CD4-positive, alpha-beta T cell treated with Interleukin-4 for 4 hours (primary cell): ENCODE results near the gene TYW1B.
"Not testable (repeated sequence)": the region's sequence is repeated elsewhere in the genome, so short reads cannot be mapped to it uniquely, and the experiment has no call there.

Source experiments
- DNase-seq: peaks from one replicate; pipeline ENCODE4 v3.0.0-alpha.2; 2020

TYW1B gene

DNA sequence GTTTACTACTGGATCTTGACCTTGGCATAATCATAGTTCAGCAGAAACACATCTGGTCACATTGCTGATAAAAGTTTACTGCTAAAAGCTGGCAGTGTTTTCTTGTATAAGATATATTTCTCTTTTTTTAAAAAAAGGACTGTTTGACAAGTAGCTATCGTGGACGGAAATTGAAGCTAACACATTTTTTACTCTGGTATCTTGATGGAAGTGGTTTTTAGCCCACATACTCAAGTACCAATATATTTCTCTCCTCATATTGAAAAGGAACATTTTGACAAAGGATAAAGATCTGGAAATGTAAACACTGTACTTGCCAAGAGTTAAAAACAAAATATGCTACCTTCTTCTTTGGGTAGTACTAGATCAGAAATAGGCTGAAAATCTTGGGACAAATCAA is 137.8 kb downstream of the TYW1B start:
- not testable (repeated sequence) for DNase-seq

GRCh38 chr7:72689344-72689743 is 138.7 kb downstream of the TYW1B start:
- not testable (repeated sequence) for DNase-seq

- not testable (repeated sequence) for DNase-seq
These were observed 146.8 kb downstream of the TYW1B start for GRCh38 chr7:72681211-72681610.

DNA sequence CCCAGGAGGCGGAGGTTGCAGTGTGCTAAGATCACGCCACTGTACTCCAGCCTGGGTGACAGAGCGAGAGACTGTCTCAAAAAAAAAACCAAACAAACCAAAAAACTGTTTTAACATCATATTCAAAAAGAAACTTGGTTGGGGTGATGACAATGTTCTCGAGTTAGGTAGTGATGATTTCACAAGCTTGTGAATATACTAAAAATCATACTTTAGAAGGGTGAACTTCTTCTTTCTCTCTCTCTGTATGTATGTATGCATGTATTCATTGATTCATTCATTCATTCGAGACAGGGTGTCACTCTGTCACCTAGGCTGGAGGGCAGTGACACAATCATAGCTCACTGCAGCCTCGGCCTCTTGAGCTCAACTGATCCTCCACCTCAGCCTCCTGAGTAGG is 151.1 kb downstream of the TYW1B start:
- DNase-seq: not testable (repeated sequence)

GRCh38 chr7:72676086-72676690 is 151.8 kb downstream of the TYW1B start:
- not testable (repeated sequence) for DNase-seq

DNA sequence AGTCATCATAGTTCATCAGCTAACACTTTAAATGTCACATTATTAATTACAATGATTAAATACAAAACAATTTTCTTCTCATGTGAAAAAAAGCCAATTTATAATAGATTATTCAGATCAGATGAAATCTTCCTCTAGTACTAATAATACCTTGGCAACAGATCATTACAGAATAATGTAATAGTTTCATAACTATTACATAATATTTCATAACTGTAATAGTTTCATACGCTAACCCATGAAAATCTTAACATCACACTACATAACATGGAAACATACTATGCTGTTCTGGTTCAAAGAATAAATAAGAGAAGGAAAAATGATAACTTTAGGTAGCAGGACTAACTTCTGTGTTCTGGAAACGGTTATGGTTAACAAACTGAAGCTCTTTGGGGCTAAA is 152.3 kb downstream of the TYW1B start:
- DNase-seq: not testable (repeated sequence)

DNA sequence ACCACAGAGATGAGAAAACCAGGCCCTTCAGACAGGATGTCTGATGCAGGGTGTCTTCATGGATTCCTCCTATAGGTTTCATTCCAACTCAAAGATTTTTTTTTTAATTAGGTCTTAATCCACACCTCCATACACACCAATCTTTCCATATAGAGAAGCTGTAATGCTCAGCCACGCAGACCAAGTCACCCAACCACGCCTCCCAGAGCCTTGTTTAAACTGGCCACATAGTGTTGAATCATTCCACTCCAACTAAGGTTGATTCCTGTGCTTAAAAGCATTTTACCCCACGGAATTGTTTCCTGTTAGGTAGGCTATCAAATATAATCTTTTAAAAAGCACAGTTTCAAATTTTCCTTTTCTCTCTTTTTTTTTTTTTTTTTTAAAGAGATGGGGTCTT is 153.6 kb downstream of the TYW1B start:
- DNase-seq: no peak

GRCh38 chr7:72670850-72671249 is 157.2 kb downstream of the TYW1B start:
- DNase-seq: not testable (repeated sequence)

DNA sequence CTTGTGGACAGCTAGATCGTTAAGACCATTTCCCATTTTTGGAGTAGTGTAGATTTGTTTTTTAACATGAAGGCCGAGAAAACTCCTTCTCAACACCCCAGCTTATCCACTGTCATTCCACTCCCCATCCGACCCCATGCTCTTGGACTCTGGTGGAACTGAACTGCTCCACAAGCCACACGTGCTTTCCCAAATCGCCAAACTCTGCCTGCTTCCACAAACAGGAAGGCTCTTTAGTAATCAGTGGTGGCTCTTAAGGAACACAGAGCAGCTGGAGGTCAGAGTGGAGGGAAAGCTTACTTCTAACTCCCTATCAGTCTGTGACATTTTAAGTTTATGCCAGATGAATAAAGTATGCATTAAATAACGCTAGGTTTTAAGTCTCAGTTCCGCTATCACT is 159.6 kb downstream of the TYW1B start:
- DNase-seq: not testable (repeated sequence)

DNA sequence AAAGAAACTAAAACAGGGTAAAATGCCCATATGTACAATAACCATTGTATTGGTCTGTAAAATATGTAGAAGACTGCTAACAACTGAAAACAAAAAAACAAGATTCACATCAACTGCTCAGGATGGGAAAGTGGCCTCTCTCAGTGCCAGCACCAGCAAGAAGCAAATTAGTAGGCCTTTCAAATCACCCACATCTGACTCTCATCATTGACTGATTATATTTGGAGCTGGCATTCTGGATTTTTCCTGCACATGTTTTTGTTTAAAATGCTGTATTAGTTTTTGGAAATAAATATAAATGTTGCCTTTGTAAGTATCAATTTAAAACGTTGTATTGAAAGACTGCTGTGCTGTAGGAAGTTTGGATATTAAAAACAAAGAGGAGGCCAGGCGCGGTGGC is 161.0 kb downstream of the TYW1B start:
- not testable (repeated sequence) for DNase-seq

DNA sequence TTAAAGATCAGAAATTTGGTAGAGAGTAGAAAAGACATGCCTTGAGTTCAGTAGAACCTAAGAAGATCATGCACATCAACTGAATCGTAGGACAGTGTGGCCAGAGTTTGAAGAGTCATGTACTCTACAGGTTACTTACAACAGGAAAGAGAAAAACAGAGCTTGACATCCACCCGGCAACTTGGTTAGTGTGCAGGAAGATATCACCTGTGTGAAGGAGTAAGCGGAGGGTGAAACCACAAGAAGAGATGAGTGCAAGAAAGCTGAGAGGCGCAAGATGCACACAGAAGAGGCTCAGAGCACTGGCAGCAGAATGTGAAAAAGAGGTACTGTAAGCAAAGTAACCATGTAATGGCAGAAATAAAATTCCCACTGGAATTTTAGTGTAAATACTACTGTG is 179.4 kb downstream of the TYW1B start:
- DNase-seq: not testable (repeated sequence)

DNA sequence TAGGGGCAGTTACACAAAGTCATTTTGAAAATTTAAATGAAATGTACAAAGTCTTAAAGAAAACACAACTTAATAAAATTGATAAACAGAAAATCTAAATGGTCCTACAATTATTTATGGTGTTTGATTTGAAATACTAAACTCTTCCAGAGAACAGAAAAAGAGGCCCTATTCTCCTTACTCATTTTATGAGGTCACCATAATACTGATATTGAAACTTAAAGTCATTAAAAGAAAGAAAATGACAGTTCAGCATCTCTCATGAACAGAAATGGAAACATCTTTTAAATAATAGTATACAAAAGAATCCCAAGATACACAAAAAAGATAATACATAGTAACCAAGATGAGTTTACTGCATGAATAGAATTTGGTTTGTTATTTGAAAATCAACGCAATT is 184.3 kb downstream of the TYW1B start:
- not testable (repeated sequence) for DNase-seq

- DNase-seq: not testable (repeated sequence)
These were observed 186.3 kb downstream of the TYW1B start for GRCh38 chr7:72641485-72642248.

DNA sequence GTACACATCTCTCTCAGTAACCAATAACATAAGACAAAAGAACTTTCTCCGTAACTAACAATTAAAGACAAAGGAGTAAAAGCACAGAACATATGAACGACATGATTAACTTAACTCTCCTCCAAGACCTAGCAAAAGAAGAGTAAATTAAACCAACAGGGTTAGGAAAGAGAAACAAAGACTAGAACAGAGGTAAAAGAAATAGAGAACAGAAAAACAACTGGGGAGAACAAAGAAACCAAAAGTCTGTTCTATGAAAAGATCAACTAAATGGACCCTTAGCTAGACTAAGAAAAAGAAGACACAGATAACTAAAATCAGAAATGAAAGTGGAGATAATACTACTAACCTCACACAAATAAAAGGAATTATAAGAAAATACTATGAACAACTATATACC is 187.3 kb downstream of the TYW1B start:
- DNase-seq: not testable (repeated sequence)

GRCh38 chr7:72635273-72635908 is 192.6 kb downstream of the TYW1B start:
- not testable (repeated sequence) for DNase-seq

GRCh38 chr7:72632765-72633292 is 195.2 kb downstream of the TYW1B start:
- DNase-seq: not testable (repeated sequence)

- not testable (repeated sequence) for DNase-seq
These were observed 199.6 kb downstream of the TYW1B start for GRCh38 chr7:72628375-72628774.

DNA sequence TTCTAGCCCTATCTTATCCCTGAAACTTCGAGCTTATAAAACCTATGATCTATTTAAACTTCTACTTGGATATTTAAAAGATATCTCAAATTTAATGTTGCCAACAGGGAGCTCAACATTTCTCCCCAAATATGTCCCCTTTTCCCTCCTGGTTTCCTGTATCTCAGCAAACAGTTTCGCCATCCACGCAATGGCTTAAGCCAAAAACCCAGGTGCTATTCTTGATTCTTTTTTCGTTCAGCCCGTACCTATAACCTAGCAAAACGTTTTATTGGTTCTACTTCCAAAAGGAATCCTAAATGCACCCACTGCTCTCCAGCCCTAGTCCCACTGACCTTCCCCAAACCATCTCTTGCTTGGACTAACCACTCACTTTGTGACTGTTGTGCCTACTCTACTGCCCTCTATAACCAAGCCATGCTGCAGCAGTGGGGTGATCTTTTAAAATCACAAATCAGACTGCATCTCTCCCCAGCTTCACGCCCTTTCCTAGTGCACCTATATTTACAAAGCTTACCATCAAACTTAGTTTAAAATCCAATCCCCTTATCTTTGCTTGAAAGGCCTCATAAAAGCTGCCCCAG is 201.5 kb downstream of the TYW1B start:
- not testable (repeated sequence) for DNase-seq

- not testable (repeated sequence) for DNase-seq
These were observed 202.1 kb downstream of the TYW1B start for GRCh38 chr7:72625721-72626423.

GRCh38 chr7:72622532-72622931 is 205.5 kb downstream of the TYW1B start:
- DNase-seq: no peak

GRCh38 chr7:72621761-72622187 is 206.2 kb downstream of the TYW1B start:
- not testable (repeated sequence) for DNase-seq

DNA sequence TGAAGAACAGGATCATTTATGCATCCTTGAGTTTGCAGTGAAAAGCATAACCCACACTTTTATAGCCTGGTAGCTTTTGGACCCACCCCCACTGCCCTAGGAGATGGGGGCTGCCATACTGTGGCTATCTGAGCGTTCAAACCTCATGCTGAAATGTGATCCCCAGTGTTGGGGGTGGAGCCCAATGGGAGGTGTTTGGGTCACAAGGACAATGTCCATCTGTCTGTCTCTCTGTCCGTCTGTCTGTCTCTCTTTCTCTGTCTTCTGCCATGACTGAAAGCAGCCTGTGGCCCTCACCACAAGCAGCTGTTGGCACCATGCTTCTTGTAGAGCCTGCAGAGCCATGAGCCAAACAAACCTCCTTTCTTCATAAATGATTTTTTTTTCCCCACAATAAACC is 207.1 kb downstream of the TYW1B start:
- DNase-seq: not testable (repeated sequence)
